ENCODE results near the gene GCGR. TPM values are rescaled to one million over a fixed set of nuclear protein-coding genes. Genes with fewer than 3 reads are reported as not detected.

GCGR gene
- total RNA-seq = not detected in 2 replicates

DNA sequence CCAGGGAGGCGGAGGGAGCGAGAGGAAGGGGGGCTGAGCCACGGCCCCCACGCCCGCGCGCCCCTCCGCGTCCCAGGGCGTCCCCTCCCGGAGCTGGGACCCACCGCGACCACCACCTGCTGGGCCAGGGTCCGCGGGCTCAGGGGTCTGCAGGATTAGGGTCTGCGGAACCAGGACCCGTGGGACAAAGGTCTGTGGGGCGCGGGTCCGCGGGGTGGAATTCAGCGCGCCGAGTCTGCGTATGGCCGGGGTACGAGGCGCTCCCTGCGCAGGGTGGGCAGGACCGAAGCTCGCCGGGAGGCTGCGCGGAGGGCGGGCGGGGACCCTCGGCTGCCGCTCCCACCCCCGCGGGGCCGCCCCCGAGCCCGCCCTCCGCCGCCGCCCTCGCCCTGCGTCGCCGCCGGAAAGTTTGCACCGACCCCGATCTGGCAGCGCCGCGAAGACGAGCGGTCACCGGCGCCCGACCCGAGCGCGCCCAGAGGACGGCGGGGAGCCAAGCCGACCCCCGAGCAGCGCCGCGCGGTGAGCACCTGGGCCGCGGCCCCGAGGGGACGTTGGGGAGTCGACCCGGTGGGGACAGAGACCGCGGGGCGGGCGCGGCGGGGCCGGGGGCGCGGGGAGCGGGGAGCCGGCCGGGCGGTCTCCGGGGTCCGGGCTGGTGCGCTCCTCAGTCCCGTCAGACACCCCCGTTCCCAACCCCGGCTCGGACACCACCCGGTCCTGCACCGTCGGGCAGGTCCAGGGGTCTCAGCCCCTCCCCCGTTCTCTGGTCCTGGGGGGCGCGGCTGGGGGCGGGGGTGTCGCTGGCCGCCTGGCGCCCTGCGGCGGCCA, at the start of gene GCGR:
Gene GCGR (plus strand): TSS at position 423 of the 831 bp plus-strand sequence. CDS start 4,869 bp downstream, outside the sequence.
- no peak for DNase-seq (ENCODE audit: low read depth in 2 of 2)

- DNase-seq (ENCODE audit: low read depth in 2 of 2) = no peak
Measured at GRCh38 chr17:81792675-81793615, 11.0 kb upstream of the GCGR start.

DNA sequence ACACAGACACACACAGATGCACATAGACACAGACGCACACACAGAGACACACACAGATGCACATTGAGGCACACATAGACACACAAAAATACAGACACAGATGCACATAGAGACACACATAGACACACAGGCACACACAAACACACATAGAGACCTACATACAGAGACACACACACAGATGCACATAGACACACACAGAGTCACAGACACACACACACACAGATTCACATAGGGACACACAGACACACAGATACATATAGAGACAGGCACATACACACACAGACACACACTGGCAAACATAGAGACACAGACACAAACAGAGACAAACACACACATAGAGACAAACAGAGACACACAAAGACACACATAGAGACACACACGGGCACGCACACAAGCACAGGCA, 9.9 kb upstream of the GCGR start:
- no peak for DNase-seq (ENCODE audit: low read depth in 2 of 2)

DNA sequence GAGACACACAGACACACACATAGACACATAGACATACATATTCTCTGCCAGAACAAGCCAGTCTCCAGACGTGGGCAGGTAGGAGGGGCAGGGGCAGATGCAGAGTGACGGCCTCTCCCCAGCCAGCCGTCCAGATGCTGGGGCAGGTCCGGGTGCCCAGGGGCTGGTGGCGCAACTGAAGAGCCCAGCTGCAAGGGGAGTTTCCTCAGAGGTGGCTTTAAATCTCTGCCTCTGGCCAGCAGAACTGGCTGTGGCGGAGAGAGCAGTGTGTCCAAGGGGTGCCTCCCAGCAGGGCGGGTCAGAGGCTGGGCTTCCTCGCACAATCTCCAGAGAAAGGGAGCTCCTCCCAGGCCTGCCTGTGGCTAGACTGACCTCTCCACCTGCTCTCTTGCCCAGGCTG, 9.4 kb upstream of the GCGR start:
- DNase-seq (ENCODE audit: low read depth in 2 of 2) = no peak

- DNase-seq (ENCODE audit: low read depth in 2 of 2) = no peak
Measured at GRCh38 chr17:81801327-81801726, 2.6 kb upstream of the GCGR start.

DNA sequence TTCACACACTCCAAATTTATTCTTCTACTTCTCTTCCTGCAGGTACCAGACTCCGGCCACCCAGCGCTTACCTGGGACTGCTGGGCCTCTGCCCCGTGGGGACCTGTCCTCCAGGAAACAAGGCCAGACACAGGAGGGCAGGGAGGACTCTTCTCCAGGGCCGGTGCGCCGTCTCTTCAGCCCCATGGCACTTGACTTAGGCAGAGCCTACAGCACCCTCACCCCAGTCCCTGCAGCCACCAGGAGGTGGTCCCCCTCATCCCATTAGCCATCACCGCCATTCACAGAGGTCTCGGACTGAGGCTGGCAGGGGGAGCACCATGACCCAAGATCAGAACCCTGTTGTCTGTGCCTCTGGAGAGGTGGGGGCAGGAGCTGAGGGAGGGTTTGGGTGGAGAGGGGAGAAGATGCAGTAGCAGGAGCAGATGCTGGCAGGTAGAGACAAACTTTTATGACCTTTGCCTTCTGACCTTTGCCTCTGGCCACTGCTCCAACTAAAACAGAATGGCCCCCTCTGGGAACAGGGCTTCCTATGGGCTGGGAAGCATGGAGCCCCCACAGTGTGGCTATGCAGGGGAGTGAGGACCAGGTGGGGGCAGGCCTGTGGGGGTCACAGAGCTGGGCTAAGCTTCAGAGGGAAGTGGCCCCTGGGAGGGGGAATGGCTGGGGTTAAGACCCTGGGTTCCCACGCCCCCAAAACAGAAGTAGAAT, 1.7 kb upstream of the GCGR start:
- DNase-seq (ENCODE audit: low read depth in 2 of 2) = no peak

- no peak for DNase-seq (ENCODE audit: low read depth in 2 of 2)
Measured at GRCh38 chr17:81802856-81803643, 900 bp upstream of the GCGR start.

- no peak for DNase-seq (ENCODE audit: low read depth in 2 of 2)
Measured at GRCh38 chr17:81804559-81805399, 829 bp downstream of the GCGR start.

DNA sequence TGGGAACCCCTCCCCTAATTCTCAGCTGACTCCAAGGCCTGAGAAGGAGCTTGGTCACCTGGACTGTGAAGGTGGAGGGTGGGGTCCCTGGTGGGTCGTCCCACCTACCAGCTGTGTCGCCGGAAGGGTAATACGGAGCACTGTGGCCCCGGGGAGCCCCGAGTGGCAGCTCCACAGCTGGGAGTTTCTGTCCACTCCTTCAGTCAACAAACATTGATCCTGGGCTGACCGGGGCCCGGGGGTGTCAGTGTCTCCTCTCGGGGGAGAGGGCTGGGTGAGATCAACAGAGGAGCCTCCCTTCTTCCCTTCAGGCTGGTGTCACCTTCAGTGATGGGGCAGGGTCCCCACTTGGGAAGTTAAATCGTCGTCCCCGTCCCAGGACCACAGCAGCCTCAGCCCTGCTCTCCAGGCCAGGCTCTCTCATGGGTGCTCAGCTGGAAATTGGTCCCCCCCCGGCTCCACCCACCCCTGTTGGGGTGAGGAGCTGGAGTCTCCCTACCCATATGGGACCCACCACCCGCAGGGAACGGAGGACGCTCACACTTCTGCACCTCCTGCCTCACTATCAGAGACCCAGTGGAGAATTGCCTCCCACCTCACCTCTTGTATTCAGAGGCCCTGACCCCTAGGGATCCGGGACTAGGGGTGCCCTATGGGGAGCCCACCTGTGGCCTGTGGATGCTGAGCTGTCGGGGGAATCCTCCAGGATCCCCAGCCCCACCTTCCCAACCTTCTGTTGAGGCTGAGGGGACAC, 1.9 kb downstream of the GCGR start:
- no peak for DNase-seq (ENCODE audit: low read depth in 2 of 2)

GRCh38 chr17:81806461-81807209, 2.7 kb downstream of the GCGR start:
- no peak for DNase-seq (ENCODE audit: low read depth in 2 of 2)

DNA sequence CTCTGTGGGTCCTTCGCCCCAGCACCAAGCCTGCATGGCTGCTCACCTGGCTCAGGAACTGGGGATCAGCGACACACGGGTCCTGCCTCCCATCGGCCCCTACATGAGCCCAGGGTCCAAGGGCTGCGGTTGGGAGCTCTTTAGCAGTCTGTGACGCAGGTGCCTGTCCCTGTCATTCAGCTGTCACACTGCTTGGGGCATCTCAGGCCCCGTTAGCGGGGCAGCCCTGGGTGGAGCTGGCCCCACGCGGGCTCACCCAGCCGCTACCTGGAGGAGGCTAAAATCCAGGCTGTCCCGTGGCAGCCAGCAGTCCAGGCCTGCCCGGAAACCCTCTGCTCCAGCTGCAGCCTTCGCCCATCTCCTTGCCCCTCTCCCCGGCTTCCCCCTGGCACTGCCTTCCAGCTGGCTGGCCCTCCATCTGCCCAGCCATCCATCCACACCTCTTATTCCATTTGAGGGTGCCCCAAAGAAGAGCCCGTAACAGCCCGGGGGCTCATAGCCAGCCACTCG, 3.3 kb downstream of the GCGR start:
- DNase-seq (ENCODE audit: low read depth in 2 of 2) = no peak

DNA sequence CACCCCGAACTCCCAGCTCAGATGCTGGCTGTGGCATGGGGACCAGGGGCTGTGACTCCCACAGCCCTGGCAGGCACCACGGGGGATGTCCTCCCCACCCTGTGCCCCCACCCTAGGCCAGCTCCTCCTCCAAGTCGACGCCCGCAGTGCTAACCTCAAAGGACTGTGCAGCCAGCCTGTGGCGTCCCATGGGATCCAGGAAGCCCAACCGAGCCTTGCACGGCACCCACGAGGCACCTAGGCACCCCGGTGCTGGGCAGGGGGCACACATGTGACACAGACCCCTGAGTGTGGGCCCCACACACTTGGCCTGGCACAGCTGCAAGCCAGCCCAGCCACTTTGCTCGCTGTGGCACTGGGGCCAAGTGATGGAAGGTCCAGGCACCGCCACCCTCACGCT, 3.9 kb downstream of the GCGR start:
- DNase-seq (ENCODE audit: low read depth in 2 of 2) = no peak

GRCh38 chr17:81808778-81809555, 5.0 kb downstream of the GCGR start:
- no peak for DNase-seq (ENCODE audit: low read depth in 2 of 2)

DNA sequence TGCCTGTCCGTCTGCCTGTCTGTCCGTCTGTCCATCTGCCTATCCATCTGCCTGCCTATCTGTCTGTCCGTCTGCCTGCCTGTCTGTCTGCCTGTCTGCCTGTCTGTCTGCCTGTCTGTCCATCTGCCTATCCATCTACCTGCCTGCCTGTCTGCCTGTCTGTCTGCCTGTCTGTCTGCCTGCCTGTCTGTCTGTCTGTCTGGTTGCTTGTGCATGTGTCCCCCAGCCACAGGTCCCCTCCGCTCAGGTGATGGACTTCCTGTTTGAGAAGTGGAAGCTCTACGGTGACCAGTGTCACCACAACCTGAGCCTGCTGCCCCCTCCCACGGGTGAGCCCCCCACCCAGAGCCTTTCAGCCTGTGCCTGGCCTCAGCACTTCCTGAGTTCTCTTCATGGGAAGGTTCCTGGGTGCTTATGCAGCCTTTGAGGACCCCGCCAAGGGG, 5.6 kb downstream of the GCGR start:
- no peak for DNase-seq (ENCODE audit: low read depth in 2 of 2)

DNA sequence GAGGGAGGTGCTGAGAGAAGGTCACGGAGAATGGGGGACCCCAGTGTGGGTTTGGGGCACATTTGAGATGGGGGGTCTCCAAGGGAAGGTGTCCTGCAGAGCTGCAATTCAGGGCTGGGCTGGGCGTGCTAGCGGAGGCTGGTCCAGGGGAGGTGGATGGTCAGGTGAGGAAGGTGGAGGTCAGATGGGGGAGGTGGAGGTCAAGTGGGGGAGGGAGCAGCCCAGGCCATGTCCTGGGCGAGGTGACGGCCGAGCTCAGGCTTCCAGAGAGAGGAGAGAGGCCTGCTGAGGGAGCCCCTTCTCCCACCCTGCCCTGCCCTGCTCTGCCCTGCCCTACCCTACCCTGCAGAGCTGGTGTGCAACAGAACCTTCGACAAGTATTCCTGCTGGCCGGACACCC, 6.5 kb downstream of the GCGR start:
- no peak for DNase-seq (ENCODE audit: low read depth in 2 of 2)

DNA sequence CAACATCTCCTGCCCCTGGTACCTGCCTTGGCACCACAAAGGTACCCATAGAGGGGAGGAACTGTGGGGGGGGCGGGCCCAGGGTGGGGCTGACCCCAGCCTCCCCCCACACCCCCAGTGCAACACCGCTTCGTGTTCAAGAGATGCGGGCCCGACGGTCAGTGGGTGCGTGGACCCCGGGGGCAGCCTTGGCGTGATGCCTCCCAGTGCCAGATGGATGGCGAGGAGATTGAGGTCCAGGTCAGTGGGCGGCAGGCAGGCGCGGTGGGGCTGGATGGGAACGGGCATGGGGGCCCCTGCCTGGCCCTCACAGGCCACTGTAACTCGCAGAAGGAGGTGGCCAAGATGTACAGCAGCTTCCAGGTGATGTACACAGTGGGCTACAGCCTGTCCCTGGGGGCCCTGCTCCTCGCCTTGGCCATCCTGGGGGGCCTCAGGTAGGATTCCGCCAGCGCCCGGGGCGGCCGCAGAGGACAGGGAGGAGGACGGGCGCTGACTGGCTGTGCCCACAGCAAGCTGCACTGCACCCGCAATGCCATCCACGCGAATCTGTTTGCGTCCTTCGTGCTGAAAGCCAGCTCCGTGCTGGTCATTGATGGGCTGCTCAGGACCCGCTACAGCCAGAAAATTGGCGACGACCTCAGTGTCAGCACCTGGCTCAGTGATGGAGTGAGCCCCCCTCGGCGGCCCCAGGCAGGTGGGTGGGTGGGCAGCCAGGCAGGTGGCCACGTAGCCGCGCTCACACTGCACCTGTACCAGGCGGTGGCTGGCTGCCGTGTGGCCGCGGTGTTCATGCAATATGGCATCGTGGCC, 7.1 kb downstream of the GCGR start:
- no peak for DNase-seq (ENCODE audit: low read depth in 2 of 2)

All from dermis microvascular lymphatic vessel endothelial cell (primary cell).